HG02973 (cell line): ENCODE measurements around the gene FHOD3.
A peak's percentile ranks its signal among the peaks of the same experiment; 100 is the strongest.

ENCODE experiments used
- ATAC-seq: cut with Tn5 transposase; IDR thresholded peaks from one replicate; pipeline ENCODE4 v1.9.1; 2021; ENCODE audit warnings: moderate library complexity; ENCODE audit not compliant: unreplicated experiment

The FHOD3 gene

DNA sequence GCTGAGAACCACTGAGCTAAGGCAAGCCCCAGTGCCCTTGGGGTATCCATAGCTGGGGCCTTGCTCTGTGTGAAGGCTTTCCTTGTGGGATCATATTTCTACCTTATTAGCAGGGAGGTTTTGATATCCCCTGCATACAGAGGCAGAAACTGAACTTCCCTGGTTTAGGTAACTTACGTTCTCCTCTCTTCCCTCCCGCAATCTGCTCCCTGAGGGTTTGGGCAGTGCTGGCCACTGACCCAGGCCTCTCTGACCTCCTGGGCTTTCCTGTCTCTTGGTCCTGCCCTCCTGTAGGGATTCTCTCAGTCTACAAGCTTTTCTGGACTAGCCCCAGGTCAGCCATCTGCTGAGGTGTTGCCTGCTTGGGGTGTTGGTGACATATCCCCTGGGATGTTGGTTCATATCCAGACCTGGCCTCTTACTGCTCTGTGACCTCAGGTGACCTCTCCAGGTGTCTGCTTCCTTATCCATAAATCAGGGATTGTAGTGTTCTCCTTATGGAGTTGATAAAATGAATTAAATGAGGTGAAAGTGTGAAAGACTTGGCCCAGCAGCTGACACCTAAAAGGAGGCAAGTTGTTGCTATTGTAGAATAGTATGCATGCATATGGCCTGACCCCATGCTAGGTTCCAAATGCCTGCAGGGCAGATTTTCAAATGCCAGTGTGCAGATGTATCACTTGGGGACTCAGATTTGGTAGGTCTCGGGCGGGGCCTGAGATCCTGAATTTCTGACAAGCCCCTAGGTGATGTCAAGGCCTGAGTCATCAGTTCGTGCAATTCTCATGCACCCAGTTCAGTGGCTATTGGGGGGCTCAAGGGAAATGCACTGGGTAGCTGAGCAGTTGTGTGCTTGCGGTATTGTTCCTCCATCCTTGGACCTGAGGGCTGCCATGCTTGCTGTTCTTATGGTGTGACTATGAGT lies 106.6 kb downstream of the FHOD3 start:
- ATAC-seq: no peak

DNA sequence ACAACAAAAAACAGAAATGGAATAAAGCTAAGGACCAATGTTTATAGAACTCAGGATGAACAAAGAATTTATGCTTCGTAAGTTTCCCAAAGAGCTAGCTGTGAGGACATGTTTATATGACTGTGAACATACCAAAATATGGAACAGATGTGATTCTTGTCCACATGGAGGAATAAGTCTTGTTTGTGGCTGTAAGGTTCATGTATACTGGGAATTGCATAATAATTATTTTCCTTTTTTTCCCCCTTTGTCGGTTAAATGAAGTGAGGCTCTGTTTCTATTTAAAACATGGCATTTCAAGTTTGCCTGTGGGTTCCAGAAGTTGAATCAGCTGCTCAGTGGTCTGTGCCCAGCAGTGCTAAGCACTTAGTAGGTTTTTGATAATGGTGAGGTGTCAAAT lies 108.1 kb downstream of the FHOD3 start:
- ATAC-seq: no peak

DNA sequence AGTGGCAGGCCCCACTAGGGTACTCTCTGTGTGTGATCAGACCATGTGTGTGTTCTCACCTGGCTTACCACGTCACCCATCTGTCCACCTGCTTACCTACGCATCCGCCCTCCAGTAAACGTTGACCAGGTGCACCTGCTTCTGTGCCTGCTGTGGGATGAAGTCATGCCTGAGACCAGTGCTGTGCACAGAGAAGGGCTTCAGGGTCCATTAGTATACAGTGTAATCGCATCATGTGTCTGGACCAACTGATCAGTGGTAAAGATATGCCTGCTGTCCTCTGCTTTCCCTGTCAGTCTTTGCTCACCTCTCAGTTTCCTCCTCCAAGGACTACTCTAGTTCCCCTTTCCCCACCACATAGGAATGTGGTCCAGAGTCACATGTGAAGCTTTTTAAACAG lies 109.3 kb downstream of the FHOD3 start:
- ATAC-seq: no peak

DNA sequence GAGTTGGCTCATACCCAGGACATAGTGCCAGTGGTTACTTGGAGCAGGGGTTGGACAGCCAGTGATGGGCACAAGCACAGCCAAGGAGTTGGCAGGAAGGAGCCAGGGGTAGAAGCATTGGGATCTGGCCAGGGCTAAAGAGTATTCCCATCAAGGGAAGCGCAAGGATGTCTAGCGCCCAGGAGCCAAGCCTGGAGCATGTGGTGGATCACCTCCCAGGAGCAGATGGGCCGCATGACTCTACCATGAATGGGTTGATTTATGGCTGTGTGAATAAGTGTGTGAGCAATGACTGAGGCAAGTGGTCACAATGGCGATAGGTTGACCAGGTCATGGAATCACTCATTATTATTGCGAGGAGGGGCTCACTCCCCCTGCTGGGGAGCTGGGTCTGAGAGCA lies 111.1 kb downstream of the FHOD3 start:
- ATAC-seq: no peak

DNA sequence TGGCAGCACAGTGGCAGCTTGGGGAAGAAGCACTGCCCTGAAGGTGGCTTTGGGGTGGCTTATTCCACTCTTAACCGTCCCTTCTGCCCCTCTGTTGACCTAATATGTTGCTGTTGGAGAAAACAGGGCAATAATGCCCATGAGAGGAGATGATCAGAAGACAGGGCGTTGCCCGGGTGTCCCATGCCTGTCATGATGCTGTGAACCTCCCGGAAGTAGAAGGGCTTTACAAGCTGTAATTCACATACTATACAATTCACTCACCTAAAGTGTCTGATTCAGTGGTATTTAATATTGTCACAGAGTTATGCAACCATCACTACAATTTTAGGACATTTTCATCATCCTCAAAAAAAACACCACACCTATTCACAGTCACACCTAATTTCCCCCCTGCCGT lies 112.3 kb downstream of the FHOD3 start:
- ATAC-seq: no peak

DNA sequence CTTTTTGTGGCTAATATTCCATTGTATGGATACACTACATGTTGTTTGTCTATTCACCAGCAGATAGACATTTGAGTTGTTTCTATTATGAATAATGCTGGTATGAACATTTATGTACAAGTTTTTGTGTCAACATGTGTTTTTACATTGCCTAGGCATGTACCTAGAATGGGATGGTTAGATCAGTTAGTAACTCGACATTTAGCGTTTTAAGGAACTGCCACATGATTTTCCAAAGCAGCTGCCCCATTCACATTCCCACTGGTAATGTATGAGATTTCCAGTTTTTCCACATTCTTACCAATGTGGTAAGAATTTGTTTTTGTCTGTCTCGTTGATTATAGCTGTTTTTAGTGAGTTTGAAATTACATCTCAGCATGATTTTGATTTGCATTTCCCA lies 112.8 kb downstream of the FHOD3 start:
- no peak for ATAC-seq

DNA sequence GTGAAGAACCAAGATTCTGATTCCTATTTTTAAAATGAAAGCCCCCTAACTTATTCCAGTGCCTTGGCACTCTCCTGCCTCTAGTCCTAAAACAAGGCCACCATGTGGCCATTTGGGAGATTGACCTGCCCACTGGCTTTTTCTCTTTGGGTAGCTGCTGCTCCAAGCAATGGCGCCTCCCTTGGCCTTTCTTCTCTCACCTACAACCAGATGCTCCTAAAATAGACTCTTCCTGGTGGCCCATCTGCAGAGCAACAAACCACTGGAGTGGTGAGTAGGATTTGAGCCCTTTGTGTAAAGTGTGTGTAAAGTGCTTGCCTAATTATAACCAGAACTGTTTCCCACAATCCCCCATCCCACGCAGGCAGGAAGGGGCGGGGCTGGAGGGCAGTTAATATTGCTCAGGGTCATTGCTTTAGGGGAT lies 114.2 kb downstream of the FHOD3 start:
- ATAC-seq: no peak

DNA sequence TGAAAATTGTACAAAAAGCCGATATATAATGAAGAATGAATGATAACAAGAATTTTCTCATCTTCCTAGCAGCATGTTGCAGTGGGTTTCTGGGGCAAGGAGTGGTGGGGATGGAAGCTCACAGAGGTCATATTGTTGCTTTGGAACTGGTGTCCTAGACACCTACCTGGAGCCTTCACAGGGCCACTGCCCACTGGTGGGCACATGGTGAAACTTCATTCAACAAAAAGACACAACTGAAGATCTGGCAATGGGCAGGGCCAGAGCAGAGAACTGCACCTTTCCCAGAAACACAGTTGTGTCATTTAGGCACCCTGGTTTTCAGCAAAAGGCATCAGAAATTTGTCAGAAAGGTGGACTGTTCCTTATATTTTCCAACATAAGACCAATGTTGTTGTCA lies 115.3 kb downstream of the FHOD3 start:
- no peak for ATAC-seq

DNA sequence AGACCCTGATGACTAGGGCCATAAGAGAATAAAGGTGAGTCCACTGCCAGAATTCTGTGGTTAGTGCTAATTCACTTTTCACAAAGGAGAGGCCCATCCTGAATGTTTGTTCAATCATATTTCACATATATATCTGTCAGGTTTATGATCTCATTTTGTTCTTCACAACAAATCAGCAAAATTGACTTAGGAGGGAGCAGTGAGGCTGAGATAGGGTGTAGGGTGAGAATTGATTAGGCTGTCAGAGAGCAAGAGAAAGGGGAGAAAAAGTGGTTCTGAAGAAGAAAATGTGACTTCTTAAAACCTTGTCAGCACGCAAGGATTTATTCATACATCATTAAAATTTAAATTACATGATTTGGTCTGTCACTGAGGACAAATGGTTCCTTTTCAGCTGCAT lies 117.7 kb downstream of the FHOD3 start:
- ATAC-seq: no peak

DNA sequence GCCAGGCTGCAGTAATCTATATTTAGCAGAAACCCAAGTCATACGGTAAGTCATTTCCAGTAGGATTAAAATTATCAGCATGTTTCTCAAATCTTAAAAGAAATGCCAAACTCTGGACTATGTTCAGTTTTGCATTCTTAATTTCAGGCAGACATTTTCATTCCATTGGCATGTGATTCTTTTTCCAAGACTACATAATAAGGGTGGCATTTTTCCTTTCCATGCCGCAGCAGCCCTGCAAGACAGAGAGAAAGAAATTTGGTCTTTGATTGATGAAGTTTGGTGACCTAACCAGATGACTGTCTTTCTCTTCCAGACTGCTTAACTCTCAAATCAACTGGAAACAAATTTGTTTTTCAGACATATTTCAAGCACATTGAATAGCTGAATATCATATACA lies 118.1 kb downstream of the FHOD3 start:
- no peak for ATAC-seq

DNA sequence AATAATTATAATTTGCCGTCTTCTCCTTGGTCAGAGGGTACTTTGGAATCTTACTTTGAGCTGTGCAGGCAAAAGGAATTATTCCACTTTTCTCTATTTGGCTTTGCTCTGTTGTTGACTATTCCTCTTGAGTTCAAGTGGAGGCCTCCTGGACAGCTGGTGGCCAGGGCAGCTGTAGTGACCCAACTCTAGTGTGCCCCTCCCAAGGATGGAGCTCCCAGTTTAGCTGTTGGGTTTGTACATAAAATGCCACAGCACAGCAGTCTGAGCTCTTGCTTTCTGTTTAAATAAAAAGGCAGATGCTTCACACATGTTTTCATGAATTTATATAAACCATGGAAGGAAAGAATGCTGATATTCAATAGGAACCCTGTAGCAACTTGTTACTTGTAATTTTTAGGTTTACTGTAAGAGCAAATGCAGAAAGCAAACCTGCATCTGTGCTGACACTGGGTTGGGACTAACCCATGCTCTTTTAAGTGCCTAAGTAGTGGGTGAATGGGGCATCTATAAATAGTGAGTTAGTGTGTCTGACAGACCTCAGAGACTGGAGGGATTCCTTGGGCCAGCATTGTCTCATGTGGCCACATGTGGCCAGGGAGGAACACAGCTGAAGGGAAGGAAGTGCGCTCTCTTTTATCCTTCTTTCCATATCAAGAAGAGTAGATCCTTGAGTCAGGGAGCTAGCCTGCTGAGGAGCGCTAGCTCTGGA lies 121.8 kb downstream of the FHOD3 start:
- ATAC-seq: no peak

DNA sequence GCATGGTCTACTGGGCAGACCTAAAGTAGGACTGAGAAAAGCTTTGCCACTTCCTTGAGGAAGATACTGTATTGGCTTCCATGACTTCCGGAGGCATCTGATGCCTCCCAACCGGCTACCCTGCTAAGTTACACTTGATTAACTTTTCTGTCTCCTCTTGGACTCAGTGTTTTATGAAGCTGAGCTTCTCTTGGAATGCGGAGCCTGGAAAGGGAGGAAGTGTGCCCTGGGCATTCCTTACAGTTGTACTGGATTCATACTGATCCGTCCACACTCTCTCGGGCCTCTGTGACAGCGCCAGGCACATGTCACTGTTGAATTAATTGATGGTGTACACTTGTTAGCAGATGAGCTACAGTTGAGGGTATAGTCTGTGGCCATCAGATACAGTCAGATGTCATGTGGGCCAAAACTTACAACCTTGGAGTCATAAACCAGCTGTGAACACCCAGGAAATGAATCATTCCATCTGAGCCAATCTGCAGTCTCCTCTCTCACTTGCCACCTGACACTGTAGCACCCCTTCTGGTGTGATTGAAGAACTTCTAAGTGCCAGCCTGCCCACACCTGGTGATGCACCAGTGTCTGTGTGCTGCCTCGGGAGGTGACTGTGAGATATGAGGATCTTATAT lies 122.5 kb downstream of the FHOD3 start:
- ATAC-seq: peak; percentile 66

DNA sequence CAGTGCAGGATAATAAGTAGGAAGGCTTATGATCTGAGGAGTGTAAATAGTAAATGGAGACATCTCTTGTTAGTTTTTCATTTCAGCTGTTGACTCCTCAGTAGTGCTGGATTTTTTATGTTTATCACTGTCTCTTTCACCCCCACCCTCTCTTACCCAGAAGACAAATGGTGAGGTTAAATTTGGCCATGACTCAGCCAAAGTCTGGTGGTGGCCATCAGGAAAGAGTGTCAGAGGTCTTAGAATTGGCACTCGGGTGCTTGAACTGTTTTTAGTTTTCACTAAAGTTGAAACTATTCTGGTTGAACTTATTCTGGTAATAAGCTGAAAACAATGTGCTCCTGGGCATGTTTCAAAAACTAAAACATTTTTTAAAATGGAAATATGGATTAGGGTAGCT lies 123.3 kb downstream of the FHOD3 start:
- ATAC-seq: no peak

DNA sequence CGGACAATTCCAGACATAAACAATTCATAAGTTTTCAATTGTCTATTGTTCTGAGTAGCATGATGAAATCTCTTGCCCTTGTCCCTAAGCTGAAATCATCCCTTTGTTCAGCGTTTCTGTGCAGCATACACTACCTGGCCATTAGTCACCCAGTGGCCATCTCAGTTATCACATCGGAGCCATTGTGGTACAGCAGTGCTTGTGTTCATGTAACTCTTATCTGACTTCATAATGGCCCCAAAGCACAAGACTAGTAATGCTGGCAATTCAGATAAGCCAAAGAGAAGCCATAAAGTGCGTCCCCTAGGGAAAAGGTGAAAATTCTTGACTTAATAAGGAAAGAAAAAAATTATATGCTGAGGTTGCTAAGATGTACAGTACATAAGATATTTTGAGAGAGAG lies 127.2 kb downstream of the FHOD3 start:
- ATAC-seq: no peak

DNA sequence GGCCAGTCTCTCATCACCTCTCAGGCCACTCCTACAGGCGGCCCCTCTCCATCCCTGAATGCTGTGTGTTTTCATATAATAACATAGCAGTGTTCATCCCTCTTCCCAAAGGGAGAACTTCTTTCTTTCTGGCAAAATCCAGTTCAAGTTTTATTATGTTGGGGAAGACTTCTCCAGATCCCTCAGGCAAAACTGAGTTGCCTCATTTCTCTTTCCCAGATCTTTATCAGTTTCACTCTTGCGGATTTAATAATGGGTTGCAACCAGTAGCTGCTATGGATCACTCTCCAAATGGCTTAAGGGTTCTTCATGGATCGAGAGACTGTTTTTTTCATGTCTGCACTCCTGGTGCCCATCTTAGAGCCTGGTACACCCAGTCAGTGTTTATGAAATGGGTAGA lies 129.9 kb downstream of the FHOD3 start:
- no peak for ATAC-seq

DNA sequence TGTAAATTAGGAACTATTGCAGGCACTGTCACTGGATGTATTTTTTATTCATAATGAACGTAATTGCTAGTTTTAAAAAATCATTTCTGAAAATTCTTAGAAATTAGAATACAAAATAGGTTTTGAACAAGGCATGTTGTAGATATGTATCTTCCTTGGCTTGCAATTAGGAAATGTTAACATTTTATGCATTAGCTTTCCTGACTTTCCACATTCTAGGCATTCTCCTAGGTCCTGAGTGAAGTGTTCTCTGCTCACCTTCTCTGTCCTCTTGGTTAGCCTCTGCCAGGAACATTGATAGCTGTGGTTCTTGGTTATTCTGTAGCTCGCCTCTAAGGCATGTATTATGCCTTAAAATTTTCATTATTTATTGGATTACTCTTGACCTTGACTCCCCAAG lies 130.3 kb downstream of the FHOD3 start:
- ATAC-seq: no peak

DNA sequence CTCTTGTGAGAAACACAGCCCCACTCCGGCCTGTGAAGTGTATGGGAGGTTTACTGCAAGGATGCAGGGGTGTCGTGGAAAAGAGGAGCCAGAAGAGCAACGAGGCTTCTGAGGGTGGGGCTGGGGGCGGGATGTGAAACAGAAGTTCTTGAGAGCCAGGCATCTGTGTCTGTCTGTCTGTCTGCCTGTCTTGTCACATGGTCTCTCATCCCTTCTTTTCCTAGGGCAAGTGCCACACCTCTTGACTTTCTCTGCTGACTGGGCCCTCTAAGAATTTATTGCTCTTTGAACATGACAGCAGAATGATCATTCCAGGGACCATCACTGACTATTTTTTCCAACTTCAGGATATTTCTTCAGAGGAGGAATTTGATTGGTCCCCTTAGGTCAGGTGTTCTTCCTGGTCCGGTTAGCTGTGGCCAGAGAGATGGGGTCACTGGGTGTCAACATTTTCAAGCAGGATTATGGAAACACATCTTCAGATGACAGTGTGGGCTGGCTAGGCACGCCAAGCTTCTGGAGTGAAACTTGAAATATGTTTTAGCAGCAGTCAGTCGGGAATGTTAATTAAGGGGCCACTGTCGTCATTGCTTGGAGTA lies 131.0 kb downstream of the FHOD3 start:
- ATAC-seq: no peak

DNA sequence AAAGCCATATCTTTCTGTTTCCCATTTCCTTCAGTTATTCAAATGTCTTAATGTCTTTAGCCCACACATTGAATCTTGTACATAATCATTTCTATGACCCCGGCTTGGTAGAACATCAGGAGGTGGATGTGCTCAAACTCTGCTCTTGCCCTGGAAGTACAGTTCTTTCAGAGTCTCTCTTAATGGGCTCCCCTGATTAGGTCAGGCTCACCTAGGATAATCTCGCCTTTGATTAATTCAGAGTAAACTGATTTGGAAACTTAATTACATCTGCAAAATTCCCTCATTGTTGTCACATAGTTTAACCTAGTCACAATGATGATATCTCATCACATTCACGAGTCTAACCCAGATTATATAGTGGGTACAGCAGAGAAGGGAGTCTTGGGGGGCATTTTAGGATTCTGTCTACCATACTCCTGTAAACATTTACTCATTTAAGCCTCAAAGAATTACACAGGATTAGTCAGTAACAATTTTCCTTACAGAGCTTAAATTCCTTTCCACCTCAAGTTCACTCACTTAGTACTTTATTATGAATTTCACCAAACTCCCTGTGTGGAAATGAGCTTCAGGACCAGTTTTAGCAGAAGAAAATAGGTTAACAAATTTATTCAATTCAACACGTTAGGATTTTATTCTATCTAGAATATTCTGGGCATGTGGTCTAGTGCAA lies 135.5 kb downstream of the FHOD3 start:
- ATAC-seq: no peak

DNA sequence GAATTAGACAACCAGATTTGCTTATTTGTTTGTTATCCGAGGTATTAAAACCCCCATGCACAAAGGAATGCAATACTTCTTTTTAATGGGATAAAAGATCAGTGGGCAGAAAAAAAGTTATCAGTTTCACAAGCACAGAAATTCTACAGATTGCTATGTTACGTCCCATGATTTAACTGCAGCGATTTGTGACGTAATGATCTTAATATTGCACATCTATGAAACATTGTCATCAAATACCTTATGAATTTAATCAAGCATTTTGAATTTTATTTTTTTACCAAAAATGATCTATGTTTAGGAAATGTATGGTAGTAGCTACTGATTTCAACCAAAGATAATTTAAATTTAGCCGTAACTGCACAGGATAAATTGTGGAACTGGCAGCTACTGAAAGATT lies 138.9 kb downstream of the FHOD3 start:
- no peak for ATAC-seq

DNA sequence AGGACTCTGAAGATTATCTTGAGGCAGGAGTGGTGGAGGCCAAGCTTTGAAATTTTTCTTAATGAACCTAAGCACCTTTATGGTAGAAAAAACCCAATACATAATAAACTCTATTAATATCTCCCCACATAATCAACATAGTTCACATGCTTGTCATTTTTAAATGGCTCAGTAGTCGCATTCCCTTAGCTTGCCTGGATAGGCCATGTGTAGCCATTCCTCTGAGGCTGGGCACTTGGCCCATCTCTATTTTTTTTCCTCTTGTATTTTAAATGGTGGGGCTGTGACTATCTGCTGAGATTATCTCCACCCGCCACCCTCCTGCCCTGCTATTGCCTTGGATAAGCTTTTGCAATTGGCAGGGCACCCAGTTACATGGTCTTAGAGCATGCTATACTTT lies 143.1 kb downstream of the FHOD3 start:
- no peak for ATAC-seq
